A673 (cell line): ENCODE results near the gene MIF.

ENCODE experiments used
- EZH2 ChIP-seq: fragments of 200-600 bp; sonication (generic); IDR thresholded peaks from 2 replicates; pipeline ENCODE4 v1.6.1; 2017; ENCODE audit warnings: borderline replicate concordance, low read depth, mild to moderate bottlenecking, mixed read lengths, antibody characterized with exemption, low read length; ENCODE audit not compliant: poor library complexity, severe bottlenecking
- TF ChIP-seq, protein P1 (sequence below): fragments of 300-800, 200-600 bp; sonication (generic); conservative IDR thresholded peaks from 2 replicates; pipeline ENCODE4 v1.5.1; 2017; ENCODE audit warnings: low read depth, mild to moderate bottlenecking, antibody characterized with exemption, low read length, moderate library complexity, mixed read lengths

DNA sequence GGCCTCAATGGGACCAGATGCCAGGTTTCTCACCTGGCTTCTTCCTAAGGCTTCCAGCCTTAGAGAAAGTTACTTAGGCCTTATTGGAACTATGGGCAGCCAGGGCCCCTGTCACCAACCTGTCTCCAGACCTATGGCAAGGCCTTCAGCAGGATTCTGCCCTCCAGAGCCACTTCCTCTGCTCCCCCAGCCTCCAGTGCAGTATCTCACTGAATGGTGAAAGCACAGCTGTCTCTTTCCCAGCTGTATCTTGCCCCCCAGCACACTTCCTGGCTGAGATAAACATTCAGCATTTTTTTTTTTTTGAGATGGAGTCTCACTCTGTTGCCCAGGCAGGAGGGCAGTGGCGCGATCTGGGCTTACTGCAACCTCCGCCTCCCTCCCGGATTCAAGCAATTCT lies 35.0 kb upstream of the MIF start:
- TF ChIP-seq, protein P1, sequence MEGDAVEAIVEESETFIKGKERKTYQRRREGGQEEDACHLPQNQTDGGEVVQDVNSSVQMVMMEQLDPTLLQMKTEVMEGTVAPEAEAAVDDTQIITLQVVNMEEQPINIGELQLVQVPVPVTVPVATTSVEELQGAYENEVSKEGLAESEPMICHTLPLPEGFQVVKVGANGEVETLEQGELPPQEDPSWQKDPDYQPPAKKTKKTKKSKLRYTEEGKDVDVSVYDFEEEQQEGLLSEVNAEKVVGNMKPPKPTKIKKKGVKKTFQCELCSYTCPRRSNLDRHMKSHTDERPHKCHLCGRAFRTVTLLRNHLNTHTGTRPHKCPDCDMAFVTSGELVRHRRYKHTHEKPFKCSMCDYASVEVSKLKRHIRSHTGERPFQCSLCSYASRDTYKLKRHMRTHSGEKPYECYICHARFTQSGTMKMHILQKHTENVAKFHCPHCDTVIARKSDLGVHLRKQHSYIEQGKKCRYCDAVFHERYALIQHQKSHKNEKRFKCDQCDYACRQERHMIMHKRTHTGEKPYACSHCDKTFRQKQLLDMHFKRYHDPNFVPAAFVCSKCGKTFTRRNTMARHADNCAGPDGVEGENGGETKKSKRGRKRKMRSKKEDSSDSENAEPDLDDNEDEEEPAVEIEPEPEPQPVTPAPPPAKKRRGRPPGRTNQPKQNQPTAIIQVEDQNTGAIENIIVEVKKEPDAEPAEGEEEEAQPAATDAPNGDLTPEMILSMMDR, result no peak
- TF ChIP-seq EZH2, result no peak
